ENCODE results near the gene TMEM132C.
"Not testable (repeated sequence)": the region's sequence is repeated elsewhere in the genome, so short reads cannot be mapped to it uniquely, and the experiment has no call there.

DNA sequence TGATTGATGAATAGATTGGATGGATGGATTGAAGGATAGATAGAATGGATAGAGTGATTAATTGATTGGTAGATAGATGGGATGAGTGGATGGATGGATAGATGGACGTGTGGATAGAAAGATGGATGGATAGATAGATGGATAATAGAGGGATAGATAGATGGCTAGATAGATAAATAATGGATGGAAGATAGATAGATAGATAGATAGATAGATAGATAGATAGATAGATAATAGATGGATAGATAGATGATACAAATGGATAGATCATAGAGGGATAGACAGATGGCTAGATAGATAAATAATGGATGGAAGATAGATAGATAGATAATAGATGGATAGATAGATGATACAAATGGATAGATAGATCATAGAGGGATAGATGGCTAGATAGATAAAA is 337.2 kb downstream of the TMEM132C start:
- not testable (repeated sequence) for TF ChIP-seq CTCF (IDR thresholded peaks at IDR 0.05); EZH2 (IDR thresholded peaks at IDR 0.05; ENCODE audit: borderline replicate concordance, insufficient read depth, low read depth, low read length, poor library complexity, severe bottlenecking)

Data from B cell (primary cell).